Suprapubic skin (tissue), 4 donors: Measurements from ENCODE around the gene FOXL3. TPM values are rescaled to one million over a fixed set of nuclear protein-coding genes. Genes with fewer than 3 reads are reported as not detected.

Experiments
- DNase-seq, 2 donors: peaks; one replicate each; pipeline ENCODE4 v3.0.0-alpha.2; 2019; ENCODE audit warnings: low spot score in 2 of 2
- H3K27ac ChIP-seq: fragments of 200-600 bp; sonication (generic); one replicate; pipeline ENCODE4 v1.5.1; 2019
- H3K27me3 ChIP-seq: fragments of 200-600 bp; sonication (generic); one replicate; pipeline ENCODE4 v1.5.1; 2019
- H3K36me3 ChIP-seq: fragments of 200-600 bp; sonication (generic); one replicate; pipeline ENCODE4 v1.5.1; 2019
- H3K4me1 ChIP-seq: fragments of 200-600 bp; sonication (generic); one replicate; pipeline ENCODE4 v1.5.1; 2019
- H3K4me3 ChIP-seq: fragments of 200-600 bp; sonication (generic); one replicate; pipeline ENCODE4 v1.5.1; 2019; ENCODE audit warnings: mild to moderate bottlenecking
- H3K9me3 ChIP-seq: fragments of 200-600 bp; sonication (generic); one replicate; pipeline ENCODE4 v1.5.1; 2019
- EP300 ChIP-seq: sonication (generic); formaldehyde crosslinking; IDR thresholded peaks from one replicate; pipeline ENCODE4 v1.6.1; 2017; ENCODE audit warnings: antibody characterized with exemption
- POLR2A ChIP-seq, 2 donors: fragments of 450-650 bp; IDR thresholded peaks; one replicate each; pipeline ENCODE4 v1.6.1; 2017; ENCODE audit warnings: antibody characterized with exemption in 2 of 2, mild to moderate bottlenecking in 2 of 2, moderate library complexity in 2 of 2
- POLR2AphosphoS5 ChIP-seq, 3 donors: sonication (generic); formaldehyde crosslinking; IDR thresholded peaks; one replicate each; pipeline ENCODE4 v1.6.1; 2017; ENCODE audit warnings: antibody characterized with exemption in 3 of 3
- WGBS: methylation state at CpG from one replicate; pipeline ENCODE4 v1.1.5; 2018; 5-methylcytosine and 5-hydroxymethylcytosine counted together
- total RNA-seq, 4 donors: library from RNA; depleted of rRNA; stranded (reverse); fragments of >200 nt; gene quantifications; one replicate each; pipeline ENCODE4 v1.1.0, GENCODE V29; 2016
- TF ChIP-seq, protein P1 (sequence below), 2 donors: fragments of 200-600 bp in 1 of 2; fragments of 450-650 bp in 1 of 2; sonication (generic) in 1 of 2; IDR thresholded peaks; one replicate each; pipeline ENCODE4 v1.5.1; 2016 to 2019; ENCODE audit warnings: antibody characterized with exemption in 2 of 2, mild to moderate bottlenecking in 1 of 2, moderate library complexity in 1 of 2

Gene FOXL3
- total RNA-seq, 4 donors from 2014 or later = not detected

DNA sequence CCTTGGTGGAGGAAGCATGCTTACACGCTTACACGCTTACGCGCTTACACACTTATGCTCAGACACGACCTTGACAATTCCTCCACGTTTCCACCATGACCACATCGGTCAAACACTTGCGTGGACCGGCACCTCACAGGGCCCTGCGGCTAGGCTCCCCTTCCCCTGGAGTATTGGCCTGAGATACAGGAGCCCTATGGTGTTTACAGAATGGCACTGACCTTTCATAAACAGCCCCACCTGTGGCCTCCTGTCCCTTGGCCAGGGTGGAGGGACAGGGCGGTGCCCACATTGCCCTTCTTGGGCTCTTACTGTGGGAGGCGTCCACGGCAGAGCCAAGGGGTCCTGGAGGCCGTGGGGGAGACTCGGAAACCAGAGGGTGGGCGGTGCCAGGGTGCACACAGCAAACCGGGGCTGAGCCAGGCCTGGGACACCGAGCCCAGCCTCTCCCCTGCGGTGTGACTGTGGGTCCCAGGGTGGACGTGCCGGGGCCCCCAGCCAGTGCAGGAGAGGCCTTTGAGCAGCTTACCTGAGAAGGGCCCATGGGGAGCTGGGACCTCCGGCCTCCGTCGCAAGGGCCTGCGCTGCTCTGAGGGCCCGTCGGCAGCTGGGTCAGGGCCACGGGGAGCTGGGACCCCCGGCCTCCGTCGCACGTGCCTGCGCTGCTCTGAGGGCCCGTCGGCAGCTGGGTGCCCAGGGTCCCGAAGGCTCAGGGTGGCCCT is 44.2 kb upstream of the FOXL3 start:
- TF ChIP-seq, protein P1, sequence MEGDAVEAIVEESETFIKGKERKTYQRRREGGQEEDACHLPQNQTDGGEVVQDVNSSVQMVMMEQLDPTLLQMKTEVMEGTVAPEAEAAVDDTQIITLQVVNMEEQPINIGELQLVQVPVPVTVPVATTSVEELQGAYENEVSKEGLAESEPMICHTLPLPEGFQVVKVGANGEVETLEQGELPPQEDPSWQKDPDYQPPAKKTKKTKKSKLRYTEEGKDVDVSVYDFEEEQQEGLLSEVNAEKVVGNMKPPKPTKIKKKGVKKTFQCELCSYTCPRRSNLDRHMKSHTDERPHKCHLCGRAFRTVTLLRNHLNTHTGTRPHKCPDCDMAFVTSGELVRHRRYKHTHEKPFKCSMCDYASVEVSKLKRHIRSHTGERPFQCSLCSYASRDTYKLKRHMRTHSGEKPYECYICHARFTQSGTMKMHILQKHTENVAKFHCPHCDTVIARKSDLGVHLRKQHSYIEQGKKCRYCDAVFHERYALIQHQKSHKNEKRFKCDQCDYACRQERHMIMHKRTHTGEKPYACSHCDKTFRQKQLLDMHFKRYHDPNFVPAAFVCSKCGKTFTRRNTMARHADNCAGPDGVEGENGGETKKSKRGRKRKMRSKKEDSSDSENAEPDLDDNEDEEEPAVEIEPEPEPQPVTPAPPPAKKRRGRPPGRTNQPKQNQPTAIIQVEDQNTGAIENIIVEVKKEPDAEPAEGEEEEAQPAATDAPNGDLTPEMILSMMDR (IDR thresholded peaks at IDR 0.05) = no peak
- TF ChIP-seq POLR2A (IDR thresholded peaks at IDR 0.05) = no peak
- TF ChIP-seq EP300 = no peak
- no peak for TF ChIP-seq POLR2AphosphoS5 (IDR thresholded peaks at IDR 0.05)
- H3K27ac ChIP-seq = no peak overlapping the region
- peaks cover 48% of the 10 kb centered on the region for H3K36me3 ChIP-seq

DNA sequence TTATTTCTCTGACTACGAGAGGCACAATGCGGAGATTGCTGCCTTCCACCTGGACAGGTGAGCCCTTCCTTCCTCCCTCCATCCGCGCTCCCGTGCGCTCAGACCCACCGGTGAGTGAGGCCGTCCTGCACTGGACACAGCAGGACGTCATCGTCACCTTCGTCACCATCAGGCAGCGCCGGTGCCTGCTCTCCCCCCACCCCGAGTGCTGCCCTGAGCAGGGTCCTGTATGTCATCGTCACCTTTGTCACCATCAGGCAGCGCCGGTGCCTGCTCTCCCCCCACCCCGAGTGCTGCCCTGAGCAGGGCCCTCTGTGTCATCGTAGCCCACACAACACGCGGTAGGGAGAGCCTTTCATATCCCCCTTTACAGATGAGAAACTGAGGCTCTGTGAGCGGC is 43.5 kb upstream of the FOXL3 start:
- H3K9me3 ChIP-seq = no peaks in the 10 kb centered on the region
- no peak overlapping the region for H3K4me3 ChIP-seq
- no peak for TF ChIP-seq POLR2A (IDR thresholded peaks at IDR 0.05)
- TF ChIP-seq POLR2AphosphoS5 (IDR thresholded peaks at IDR 0.05) = no peak
- no peak for TF ChIP-seq EP300
- TF ChIP-seq, protein P1 (IDR thresholded peaks at IDR 0.05) = no peak
- no peak overlapping the region for H3K27ac ChIP-seq
- H3K27me3 ChIP-seq = no peaks in the 10 kb centered on the region
- no peaks in the 10 kb centered on the region for H3K4me1 ChIP-seq
- H3K36me3 ChIP-seq = peaks cover 55% of the 10 kb centered on the region
- 91% methylated on average over 5 of the region's 22 CpGs for WGBS
- DNase-seq = no peak

More for the DNA sequence above, 44.2 kb upstream of the FOXL3 start:
- Histone ChIP-seq H3K4me3 (no peak overlapping the region), H3K9me3 (no peaks in the 10 kb centered on the region), H3K27me3 (no peaks in the 10 kb centered on the region), H3K4me1 (peaks cover 7% of the 10 kb centered on the region)
- WGBS = 92% methylated on average over 23 of the region's 36 CpGs
- no peak for DNase-seq

GRCh38 chr7:247181-247580 is 42.8 kb upstream of the FOXL3 start:
- peaks cover 63% of the 10 kb centered on the region for H3K36me3 ChIP-seq
- TF ChIP-seq, protein P1 (IDR thresholded peaks at IDR 0.05) = no peak
- TF ChIP-seq POLR2AphosphoS5 (IDR thresholded peaks at IDR 0.05) (no peak), POLR2A (IDR thresholded peaks at IDR 0.05) (no peak), EP300 (no peak)
- 83% methylated on average over 6 of the region's 12 CpGs for WGBS
- no peaks in the 10 kb centered on the region for H3K9me3 ChIP-seq
- no peak for DNase-seq
- no peak overlapping the region for H3K4me3 ChIP-seq
- no peak overlapping the region for H3K27ac ChIP-seq
- H3K4me1 ChIP-seq = no peaks in the 10 kb centered on the region
- H3K27me3 ChIP-seq = no peaks in the 10 kb centered on the region

DNA sequence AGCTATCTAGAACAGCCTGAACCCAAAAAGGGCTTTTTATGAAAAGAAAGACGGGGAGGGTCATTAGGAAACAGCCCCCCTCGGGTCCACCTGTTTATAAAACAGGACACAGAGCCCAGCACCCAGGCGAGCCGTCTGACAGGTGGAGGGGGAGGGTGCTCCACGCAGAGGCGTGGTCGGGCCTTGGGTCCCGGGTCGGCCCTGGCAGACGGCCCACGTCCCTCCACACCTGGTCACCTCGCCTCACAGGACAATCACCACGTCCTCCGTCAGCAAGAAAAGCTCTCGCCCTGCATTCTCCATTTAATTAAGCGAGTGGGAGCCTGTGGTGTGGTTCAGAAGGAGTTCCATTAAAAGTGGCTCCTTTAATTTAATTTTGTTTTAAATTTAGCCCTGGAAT is 42.3 kb upstream of the FOXL3 start:
- Histone ChIP-seq H3K27ac (no peak overlapping the region), H3K9me3 (no peaks in the 10 kb centered on the region), H3K36me3 (peaks cover 67% of the 10 kb centered on the region), H3K4me3 (no peak overlapping the region), H3K27me3 (no peaks in the 10 kb centered on the region), H3K4me1 (no peaks in the 10 kb centered on the region)
- WGBS = 82% methylated on average over 16 of the region's 16 CpGs
- DNase-seq = no peak
- TF ChIP-seq, protein P1 (IDR thresholded peaks at IDR 0.05) = no peak
- TF ChIP-seq POLR2A (IDR thresholded peaks at IDR 0.05) = no peak
- TF ChIP-seq POLR2AphosphoS5 (IDR thresholded peaks at IDR 0.05) = no peak
- TF ChIP-seq EP300 = no peak

DNA sequence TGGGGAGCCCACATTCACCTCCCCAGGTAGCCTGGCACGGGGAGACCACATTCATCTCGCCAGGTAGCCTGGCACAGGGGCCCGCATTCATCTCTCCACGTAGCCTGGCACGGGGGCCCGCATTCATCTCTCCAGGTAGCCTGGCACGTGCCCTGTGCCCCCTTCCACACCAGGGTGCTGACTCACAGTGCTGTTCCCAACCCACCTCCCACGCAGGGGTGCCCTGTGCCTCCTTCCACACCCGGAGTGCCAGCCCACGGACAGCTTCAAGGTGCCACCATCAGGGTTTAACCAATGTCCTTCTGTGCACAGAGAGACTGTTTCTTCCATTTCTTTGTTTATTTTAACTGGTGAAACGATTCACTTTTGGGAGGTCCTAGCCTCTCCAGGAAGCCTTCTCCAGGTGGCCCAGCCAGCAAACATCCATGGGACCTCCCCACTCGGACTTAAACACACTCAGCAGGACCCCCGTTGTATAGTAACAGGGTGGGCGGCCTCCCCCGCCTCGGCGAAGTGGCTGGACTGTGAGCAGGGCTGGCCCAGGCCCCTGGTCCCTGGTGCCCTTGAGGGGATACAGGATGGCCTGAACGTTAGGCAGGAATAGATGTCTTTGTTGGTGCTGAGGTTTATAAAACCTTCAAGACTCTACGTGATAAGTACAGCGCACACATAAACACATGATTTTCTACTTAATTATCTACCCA is 41.1 kb upstream of the FOXL3 start:
- Histone ChIP-seq H3K36me3 (peaks cover 78% of the 10 kb centered on the region), H3K9me3 (no peaks in the 10 kb centered on the region), H3K4me3 (no peak overlapping the region), H3K4me1 (no peaks in the 10 kb centered on the region), H3K27ac (no peak overlapping the region), H3K27me3 (no peaks in the 10 kb centered on the region)
- TF ChIP-seq POLR2A (IDR thresholded peaks at IDR 0.05) = no peak
- TF ChIP-seq EP300 = no peak
- TF ChIP-seq, protein P1 (IDR thresholded peaks at IDR 0.05) = no peak
- no peak for TF ChIP-seq POLR2AphosphoS5 (IDR thresholded peaks at IDR 0.05)
- DNase-seq = no peak
- 85% methylated on average over 20 of the region's 20 CpGs for WGBS
